Stimulated activated CD4-positive, alpha-beta T cell treated with anti-CD3 and anti-CD28 coated beads, Interleukin-1b, Interleukin-23, amount 100 ng/mL, for 24 hours (primary cell): Measurements from ENCODE around the gene EFCAB5.
"Not testable (repeated sequence)": the region's sequence is repeated elsewhere in the genome, so short reads cannot be mapped to it uniquely, and the experiment has no call there.

ENCODE experiments used
- DNase-seq, 4 experiments: peaks; one replicate each; pipeline ENCODE4 v3.0.0-alpha.2; 2020; ENCODE audit warnings: low read depth in 4 of 4, low spot score in 1 of 4

EFCAB5 gene

GRCh38 chr17:30002088-30002487 lies 60.7 kb downstream of the EFCAB5 start:
- no peak for DNase-seq

GRCh38 chr17:30005709-30006320 lies 64.4 kb downstream of the EFCAB5 start:
- no peak for DNase-seq

GRCh38 chr17:30011934-30012333 lies 70.5 kb downstream of the EFCAB5 start:
- DNase-seq = not testable (repeated sequence)

GRCh38 chr17:30021708-30022317 lies 80.4 kb downstream of the EFCAB5 start:
- DNase-seq = no peak

GRCh38 chr17:30025325-30025724 lies 83.9 kb downstream of the EFCAB5 start:
- DNase-seq = not testable (repeated sequence)

GRCh38 chr17:30027676-30028075 lies 86.2 kb downstream of the EFCAB5 start:
- no peak for DNase-seq

- no peak for DNase-seq
These were observed 89.9 kb downstream of the EFCAB5 start for GRCh38 chr17:30031214-30031869.

GRCh38 chr17:30035369-30035768 lies 93.9 kb downstream of the EFCAB5 start:
- no peak for DNase-seq

- DNase-seq = not testable (repeated sequence)
These were observed 99.5 kb downstream of the EFCAB5 start for GRCh38 chr17:30040719-30041518.

GRCh38 chr17:30041551-30041950 lies 100.1 kb downstream of the EFCAB5 start:
- DNase-seq = no peak

GRCh38 chr17:30062372-30062771 lies 120.9 kb downstream of the EFCAB5 start:
- DNase-seq = no peak

- no peak for DNase-seq
These were observed 123.3 kb downstream of the EFCAB5 start for GRCh38 chr17:30064738-30065137.

- no peak for DNase-seq
These were observed 127.0 kb downstream of the EFCAB5 start for GRCh38 chr17:30068465-30068864.

- DNase-seq = no peak
These were observed 132.8 kb downstream of the EFCAB5 start for GRCh38 chr17:30074254-30074653.

GRCh38 chr17:30074730-30075129 lies 133.3 kb downstream of the EFCAB5 start:
- DNase-seq = no peak

- DNase-seq = no peak
These were observed 141.3 kb downstream of the EFCAB5 start for GRCh38 chr17:30082773-30083172.

- no peak for DNase-seq
These were observed 143.4 kb downstream of the EFCAB5 start for GRCh38 chr17:30084788-30085187.

- DNase-seq = no peak
These were observed 145.5 kb downstream of the EFCAB5 start for GRCh38 chr17:30086896-30087295.

- not testable (repeated sequence) for DNase-seq
These were observed 146.0 kb downstream of the EFCAB5 start for GRCh38 chr17:30087431-30087830.

- no peak for DNase-seq
These were observed 149.8 kb downstream of the EFCAB5 start for GRCh38 chr17:30091121-30091670.

GRCh38 chr17:30091771-30092170 lies 150.3 kb downstream of the EFCAB5 start:
- no peak for DNase-seq
